ENCODE results near the gene PLIN3. TPM values are rescaled to one million over a fixed set of nuclear protein-coding genes. Genes with fewer than 3 reads are reported as not detected.
"Not testable (repeated sequence)": the region's sequence is repeated elsewhere in the genome, so short reads cannot be mapped to it uniquely, and the experiment has no call there.

PLIN3 gene
- total RNA-seq, 1 donor from 2014 or later = 49.8 TPM

- FAIRE-seq (no peak), DNase-seq (ENCODE audit: low read depth) (no peak)
- no peaks in the 10 kb centered on the region for H3K27me3 ChIP-seq (ENCODE audit: control insufficient read depth, insufficient read depth, low read length)
- H3K4me3 ChIP-seq (ENCODE audit: low read depth, low read length) = no peak overlapping the region
- H3K36me3 ChIP-seq (ENCODE audit: control insufficient read depth, insufficient read depth, low read length) = peaks cover 18% of the 10 kb centered on the region
- no peak for TF ChIP-seq CTCF (IDR thresholded peaks at IDR 0.05; ENCODE audit: insufficient read depth, low read length, severe bottlenecking)
Measured at GRCh38 chr19:4852484-4852883, 15.0 kb downstream of the PLIN3 start.

GRCh38 chr19:4851551-4852290, 15.7 kb downstream of the PLIN3 start:
- TF ChIP-seq CTCF (IDR thresholded peaks at IDR 0.05; ENCODE audit: insufficient read depth, low read length, severe bottlenecking) = peak; percentile 88
- FAIRE-seq = no peak
- Histone ChIP-seq H3K27me3 (ENCODE audit: control insufficient read depth, insufficient read depth, low read length) (no peaks in the 10 kb centered on the region), H3K4me3 (ENCODE audit: low read depth, low read length) (no peak overlapping the region), H3K36me3 (ENCODE audit: control insufficient read depth, insufficient read depth, low read length) (peaks cover 21% of the 10 kb centered on the region)
- DNase-seq (ENCODE audit: low read depth) = no peak

GRCh38 chr19:4849019-4849418, 18.4 kb downstream of the PLIN3 start:
- TF ChIP-seq CTCF (IDR thresholded peaks at IDR 0.05; ENCODE audit: insufficient read depth, low read length, severe bottlenecking) = no peak
- Histone ChIP-seq H3K36me3 (ENCODE audit: control insufficient read depth, insufficient read depth, low read length) (peaks cover 23% of the 10 kb centered on the region), H3K27me3 (ENCODE audit: control insufficient read depth, insufficient read depth, low read length) (no peaks in the 10 kb centered on the region), H3K4me3 (ENCODE audit: low read depth, low read length) (no peak overlapping the region)
- FAIRE-seq (no peak), DNase-seq (ENCODE audit: low read depth) (no peak)

- DNase-seq (ENCODE audit: low read depth) (no peak), FAIRE-seq (no peak)
- peaks cover 24% of the 10 kb centered on the region for H3K36me3 ChIP-seq (ENCODE audit: control insufficient read depth, insufficient read depth, low read length)
Measured at GRCh38 chr19:4847190-4847973, 20.1 kb downstream of the PLIN3 start.

GRCh38 chr19:4845975-4846374, 21.5 kb downstream of the PLIN3 start:
- not testable (repeated sequence) for H3K4me3 ChIP-seq (ENCODE audit: low read depth, low read length); FAIRE-seq; H3K27me3 ChIP-seq (ENCODE audit: control insufficient read depth, insufficient read depth, low read length); DNase-seq (ENCODE audit: low read depth)
- peaks cover 20% of the 10 kb centered on the region for H3K36me3 ChIP-seq (ENCODE audit: control insufficient read depth, insufficient read depth, low read length)

More at GRCh38 chr19:4847190-4847973, 20.1 kb downstream of the PLIN3 start:
- no peaks in the 10 kb centered on the region for H3K27me3 ChIP-seq (ENCODE audit: control insufficient read depth, insufficient read depth, low read length)
- no peak overlapping the region for H3K4me3 ChIP-seq (ENCODE audit: low read depth, low read length)
- no peak for TF ChIP-seq CTCF (IDR thresholded peaks at IDR 0.05; ENCODE audit: insufficient read depth, low read length, severe bottlenecking)

- no peak for DNase-seq (ENCODE audit: low read depth)
Measured at GRCh38 chr19:4844348-4845179, 22.9 kb downstream of the PLIN3 start.

More at GRCh38 chr19:4844348-4845179, 22.9 kb downstream of the PLIN3 start:
- Histone ChIP-seq H3K27me3 (ENCODE audit: control insufficient read depth, insufficient read depth, low read length) (no peaks in the 10 kb centered on the region), H3K4me3 (ENCODE audit: low read depth, low read length) (no peak overlapping the region), H3K36me3 (ENCODE audit: control insufficient read depth, insufficient read depth, low read length) (peaks cover 19% of the 10 kb centered on the region)
- TF ChIP-seq CTCF (IDR thresholded peaks at IDR 0.05; ENCODE audit: insufficient read depth, low read length, severe bottlenecking) = no peak
- no peak for FAIRE-seq

Measured in bronchial epithelial cell (primary cell).